H9 (cell line): ENCODE data around the gene RERE. TPM values are rescaled to one million over a fixed set of nuclear protein-coding genes. Genes with fewer than 3 reads are reported as not detected.
A peak's percentile ranks its signal among the peaks of the same experiment; 100 is the strongest.

Experiments
- DNase-seq: peaks from one replicate; pipeline ENCODE4 v3.0.0-alpha.2; 2017
- H2AFZ ChIP-seq: one replicate; pipeline ENCODE4 v1.6.1; 2013; ENCODE audit warnings: mild to moderate bottlenecking, low read length, control low read depth, moderate library complexity
- H2AK5ac ChIP-seq: 2 replicates; pipeline ENCODE4 v1.6.1; 2013; ENCODE audit warnings: low read length, control low read depth, mixed read lengths; ENCODE audit not compliant: insufficient read length
- H2BK120ac ChIP-seq: one replicate; pipeline ENCODE4 v1.6.1; 2013; ENCODE audit warnings: low read depth, mild to moderate bottlenecking, low read length, control low read depth, inconsistent platforms; ENCODE audit not compliant: poor library complexity, severe bottlenecking
- H2BK12ac ChIP-seq: 2 replicates; pipeline ENCODE4 v1.6.1; 2013; ENCODE audit warnings: low read length, control low read depth, mixed read lengths, low read depth; ENCODE audit not compliant: insufficient read length
- H2BK15ac ChIP-seq: 2 replicates; pipeline ENCODE4 v1.6.1; 2013; ENCODE audit warnings: low read depth, low read length, control low read depth
- H2BK20ac ChIP-seq: one replicate; pipeline ENCODE4 v1.6.1; 2013; ENCODE audit warnings: low read depth, mild to moderate bottlenecking, low read length, control low read depth, inconsistent platforms; ENCODE audit not compliant: poor library complexity, severe bottlenecking
- H2BK5ac ChIP-seq: 2 replicates; pipeline ENCODE4 v1.6.1; 2013; ENCODE audit warnings: low read length, control low read depth, mixed read lengths; ENCODE audit not compliant: insufficient read length
- H3K14ac ChIP-seq: 2 replicates; pipeline ENCODE4 v1.6.1; 2013; ENCODE audit warnings: low read length, control low read depth; ENCODE audit not compliant: insufficient read depth
- H3K18ac ChIP-seq: 2 replicates; pipeline ENCODE4 v1.6.1; 2013; ENCODE audit warnings: low read depth, mild to moderate bottlenecking, mixed read lengths, low read length, control low read depth; ENCODE audit not compliant: insufficient read length
- H3K23ac ChIP-seq: 2 replicates; pipeline ENCODE4 v1.6.1; 2013; ENCODE audit warnings: low read length, control low read depth, mixed read lengths, low read depth; ENCODE audit not compliant: insufficient read length
- H3K23me2 ChIP-seq: 2 replicates; pipeline ENCODE4 v1.6.1; 2013; ENCODE audit warnings: low read depth, mild to moderate bottlenecking, mixed read lengths, low read length, control low read depth; ENCODE audit not compliant: insufficient read length, poor library complexity, severe bottlenecking
- H3K27ac ChIP-seq: 2 replicates; pipeline ENCODE4 v1.5.1; 2013; ENCODE audit warnings: low read length, control low read depth, mixed read lengths, low read depth; ENCODE audit not compliant: insufficient read length
- H3K27me3 ChIP-seq: 2 replicates; pipeline ENCODE4 v1.6.1; 2013; ENCODE audit warnings: low read length, control low read depth, inconsistent platforms; ENCODE audit not compliant: insufficient read depth
- H3K4ac ChIP-seq: 2 replicates; pipeline ENCODE4 v1.6.1; 2013; ENCODE audit warnings: low read depth, mild to moderate bottlenecking, control low read depth, inconsistent platforms, low read length, moderate library complexity
- H3K4me1 ChIP-seq: 2 replicates; pipeline ENCODE4 v1.6.1; 2013; ENCODE audit warnings: low read length, control low read depth, inconsistent platforms; ENCODE audit not compliant: insufficient read depth
- H3K4me2 ChIP-seq: 2 replicates; pipeline ENCODE4 v1.6.1; 2013; ENCODE audit warnings: low read length, control low read depth, mixed read lengths; ENCODE audit not compliant: insufficient read length, insufficient read depth
- H3K56ac ChIP-seq: 2 replicates; pipeline ENCODE4 v1.6.1; 2013; ENCODE audit warnings: low read depth, mild to moderate bottlenecking, mixed read lengths, low read length, control low read depth; ENCODE audit not compliant: insufficient read length
- H3K79me1 ChIP-seq: 2 replicates; pipeline ENCODE4 v1.6.1; 2013; ENCODE audit warnings: low read depth, mild to moderate bottlenecking, moderate library complexity, low read length, control low read depth, inconsistent platforms; ENCODE audit not compliant: insufficient read depth, poor library complexity, severe bottlenecking
- H3K79me2 ChIP-seq: 2 replicates; pipeline ENCODE4 v1.6.1; 2013; ENCODE audit warnings: low read length, control low read depth, inconsistent platforms; ENCODE audit not compliant: insufficient read depth
- H3K9ac ChIP-seq: 2 replicates; pipeline ENCODE4 v1.6.1; 2013; ENCODE audit warnings: low read length, control low read depth, mixed read lengths; ENCODE audit not compliant: insufficient read length; ENCODE audit errors: extremely low read depth
- H3K9me3 ChIP-seq: one replicate; pipeline ENCODE4 v1.6.1; 2013; ENCODE audit warnings: low read depth, low read length, inconsistent platforms; ENCODE audit not compliant: control insufficient read depth
- H3T11ph ChIP-seq: one replicate; pipeline ENCODE4 v1.6.1; 2013; ENCODE audit warnings: mild to moderate bottlenecking, low read length, control low read depth, inconsistent platforms
- H4K20me1 ChIP-seq: one replicate; pipeline ENCODE4 v1.6.1; 2013; ENCODE audit not compliant: control insufficient read depth, insufficient read length, insufficient read depth
- H4K5ac ChIP-seq: 2 replicates; pipeline ENCODE4 v1.6.1; 2013; ENCODE audit warnings: low read depth, mild to moderate bottlenecking, mixed read lengths, low read length, control low read depth; ENCODE audit not compliant: insufficient read length
- H4K8ac ChIP-seq: replicated peaks from 2 replicates; pipeline ENCODE4 v1.6.1; 2013; ENCODE audit warnings: low read length, control low read depth, mixed read lengths, low read depth; ENCODE audit not compliant: insufficient read length
- H4K91ac ChIP-seq: 2 replicates; pipeline ENCODE4 v1.6.1; 2013; ENCODE audit warnings: low read depth, mild to moderate bottlenecking, moderate library complexity, mixed read lengths, low read length, control low read depth; ENCODE audit not compliant: insufficient read length
- H3K27ac Mint-ChIP-seq, 3 experiments: 2 replicates in 2 of 3; 3 replicates in 1 of 3; pipeline ENCODE4 v1.8.0; 2020 to 2021; ENCODE audit warnings: mixed read lengths in 3 of 3, mild to moderate bottlenecking in 1 of 3, moderate library complexity in 1 of 3
- H3K27me3 Mint-ChIP-seq: 2 replicates; pipeline ENCODE4 v1.8.0; 2021; ENCODE audit warnings: low read depth, mild to moderate bottlenecking, moderate library complexity, mixed read lengths
- H3K36me3 Mint-ChIP-seq, 3 experiments: 2 replicates in 2 of 3; 3 replicates in 1 of 3; pipeline ENCODE4 v1.8.0; 2020 to 2021; ENCODE audit warnings: low read depth in 3 of 3, mixed read lengths in 3 of 3; ENCODE audit not compliant: insufficient read depth in 1 of 3
- H3K4me1 Mint-ChIP-seq, 2 experiments: 2 replicates each; pipeline ENCODE4 v1.8.0; 2020; ENCODE audit warnings: mixed read lengths in 2 of 2
- H3K4me3 Mint-ChIP-seq, 2 experiments: 2 replicates in 1 of 2; 3 replicates in 1 of 2; pipeline ENCODE4 v1.8.0; 2020 to 2021; ENCODE audit warnings: mild to moderate bottlenecking in 2 of 2, mixed read lengths in 2 of 2, moderate library complexity in 1 of 2
- H3K9me3 Mint-ChIP-seq, 2 experiments: 2 replicates in 1 of 2; 3 replicates in 1 of 2; pipeline ENCODE4 v1.8.0; 2020; ENCODE audit warnings: mild to moderate bottlenecking in 2 of 2, mixed read lengths in 2 of 2, moderate library complexity in 1 of 2
- WGBS: extraction: QIAGEN DNeasy Blood & Tissue Kit; methylation state at CpG from one replicate; pipeline ENCODE4 v1.1.7; 2013; ENCODE audit warnings: missing lambda C conversion rate, low lambda C conversion rate, mixed read lengths; ENCODE audit not compliant: insufficient read length; ENCODE audit errors: extremely low coverage; 5-methylcytosine and 5-hydroxymethylcytosine counted together
- total RNA-seq: library from RNA; stranded (reverse); gene quantifications from 2 replicates; pipeline ENCODE4 v1.2.1, GENCODE V29; 2021
- TF ChIP-seq, protein P1 (sequence below): fragments of 200-600 bp; sonication (generic); conservative IDR thresholded peaks from 3 replicates; pipeline ENCODE4 v1.8.0; 2021; ENCODE audit warnings: antibody characterized with exemption, mild to moderate bottlenecking

RERE gene
- total RNA-seq, 1 experiment from 2014 or later: 103 TPM

GRCh38 chr1:8545078-8545477, 272.4 kb downstream of the RERE start:
- H3K79me1 ChIP-seq: no peaks in the 10 kb centered on the region
- H3K27ac Mint-ChIP-seq: 0 out of 7 replicates have a peak overlapping the region, but pooled peaks of 1 of the 3 experiments have one; percentile 32
- no peak overlapping the region for H3K18ac ChIP-seq
- no peaks in the 10 kb centered on the region for H3K4me1 ChIP-seq
- H2BK20ac ChIP-seq: no peak overlapping the region
- H4K5ac ChIP-seq: no peak overlapping the region
- peaks cover 7 to 34% (median 27%) of the 10 kb centered on the region in 3 experiments; a peak in 5 of 7 replicates for H3K36me3 Mint-ChIP-seq
- H4K20me1 ChIP-seq: no peaks in the 10 kb centered on the region
- no peak overlapping the region for H3K14ac ChIP-seq
- no peaks in the 10 kb centered on the region for H3K9me3 ChIP-seq
- H2AK5ac ChIP-seq: no peak overlapping the region
- TF ChIP-seq, protein P1, sequence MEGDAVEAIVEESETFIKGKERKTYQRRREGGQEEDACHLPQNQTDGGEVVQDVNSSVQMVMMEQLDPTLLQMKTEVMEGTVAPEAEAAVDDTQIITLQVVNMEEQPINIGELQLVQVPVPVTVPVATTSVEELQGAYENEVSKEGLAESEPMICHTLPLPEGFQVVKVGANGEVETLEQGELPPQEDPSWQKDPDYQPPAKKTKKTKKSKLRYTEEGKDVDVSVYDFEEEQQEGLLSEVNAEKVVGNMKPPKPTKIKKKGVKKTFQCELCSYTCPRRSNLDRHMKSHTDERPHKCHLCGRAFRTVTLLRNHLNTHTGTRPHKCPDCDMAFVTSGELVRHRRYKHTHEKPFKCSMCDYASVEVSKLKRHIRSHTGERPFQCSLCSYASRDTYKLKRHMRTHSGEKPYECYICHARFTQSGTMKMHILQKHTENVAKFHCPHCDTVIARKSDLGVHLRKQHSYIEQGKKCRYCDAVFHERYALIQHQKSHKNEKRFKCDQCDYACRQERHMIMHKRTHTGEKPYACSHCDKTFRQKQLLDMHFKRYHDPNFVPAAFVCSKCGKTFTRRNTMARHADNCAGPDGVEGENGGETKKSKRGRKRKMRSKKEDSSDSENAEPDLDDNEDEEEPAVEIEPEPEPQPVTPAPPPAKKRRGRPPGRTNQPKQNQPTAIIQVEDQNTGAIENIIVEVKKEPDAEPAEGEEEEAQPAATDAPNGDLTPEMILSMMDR: no peak
- no peaks in the 10 kb centered on the region for H3K9me3 Mint-ChIP-seq
- no peak overlapping the region for H4K8ac ChIP-seq
- no peak overlapping the region for H3K27ac ChIP-seq
- no peak overlapping the region for H3K4ac ChIP-seq
- no peaks in the 10 kb centered on the region for H3K27me3 ChIP-seq
- no peak overlapping the region for H3K23ac ChIP-seq
- no peak overlapping the region for H2BK5ac ChIP-seq
- H3K4me3 Mint-ChIP-seq: no peak overlapping the region
- no peak overlapping the region for H2BK15ac ChIP-seq
- peaks cover 2% of the 10 kb centered on the region; the same call in 1 of the 2 replicates for H3K79me2 ChIP-seq
- peaks cover 9 to 13% of the 10 kb centered on the region in 2 experiments for H3K4me1 Mint-ChIP-seq
- no peaks in the 10 kb centered on the region for H3K23me2 ChIP-seq
- WGBS: no CpG with 5 or more reads among the region's 6 CpGs
- no peaks in the 10 kb centered on the region for H3K27me3 Mint-ChIP-seq
- no peak overlapping the region for H2BK12ac ChIP-seq
- DNase-seq: no peak
- H3K9ac ChIP-seq: no peak overlapping the region
- H3K56ac ChIP-seq: no peak overlapping the region
- no peak overlapping the region for H3T11ph ChIP-seq
- H2BK120ac ChIP-seq: no peak overlapping the region
- H3K4me2 ChIP-seq: no peak overlapping the region
- no peak overlapping the region for H2AFZ ChIP-seq
- no peak overlapping the region for H4K91ac ChIP-seq
